Activated CD4-positive, alpha-beta T cell treated with anti-CD3 and anti-CD28 coated beads, Interleukin-2, amount 50 U/mL, for 4 hours (primary cell): Measurements from ENCODE around the gene SNX12.
A peak's percentile ranks its signal among the peaks of the same experiment; 100 is the strongest.

ENCODE experiments used
- DNase-seq, 2 experiments: peaks; one replicate each; pipeline ENCODE4 v3.0.0-alpha.2; 2020

Gene SNX12

GRCh38 chrX:71068044-71068918 lies at the start of gene SNX12:
TSS of gene SNX12 (minus strand) at chrX:71068334. CDS start at chrX:71068306, 28 bp downstream.
- DNase-seq, result peak; percentile 81 to 85

- DNase-seq, result no peak
Observed at GRCh38 chrX:71117358-71117757, 49.2 kb upstream of the SNX12 start.

- DNase-seq, result peak in 1 of 2 experiments; percentile 14
Observed at GRCh38 chrX:71111921-71112431, 43.8 kb upstream of the SNX12 start.

- DNase-seq, result peak; percentile 62 to 73
Observed at GRCh38 chrX:71111141-71111843, 43.2 kb upstream of the SNX12 start, which contains the start of gene IL2RG. TSS of gene IL2RG (minus strand) at chrX:71111577. CDS start at chrX:71111539, 38 bp downstream.

GRCh38 chrX:71109051-71109450 lies 40.9 kb upstream of the SNX12 start:
- DNase-seq, result no peak

- no peak for DNase-seq
Observed at GRCh38 chrX:71107762-71108360, 39.7 kb upstream of the SNX12 start.

GRCh38 chrX:71107245-71107644 lies 39.1 kb upstream of the SNX12 start:
- DNase-seq, result no peak

- DNase-seq, result no peak
Observed at GRCh38 chrX:71106427-71106826, 38.3 kb upstream of the SNX12 start, which contains the start of gene CXorf65. TSS of gene CXorf65 (minus strand) at chrX:71106740. CDS start at chrX:71106556, 184 bp downstream.

GRCh38 chrX:71105628-71106027 lies 37.5 kb upstream of the SNX12 start:
- no peak for DNase-seq

GRCh38 chrX:71103110-71103983 lies 35.2 kb upstream of the SNX12 start:
- peak in 1 of 2 experiments; percentile 37 for DNase-seq

- DNase-seq, result no peak
Observed at GRCh38 chrX:71102292-71102691, 34.2 kb upstream of the SNX12 start.

GRCh38 chrX:71100581-71101505 lies 32.7 kb upstream of the SNX12 start:
- no peak for DNase-seq

- DNase-seq, result no peak
Observed at GRCh38 chrX:71099736-71100135, 31.6 kb upstream of the SNX12 start.

GRCh38 chrX:71098951-71099506 lies 30.9 kb upstream of the SNX12 start:
- no peak for DNase-seq

GRCh38 chrX:71098302-71098701 lies 30.2 kb upstream of the SNX12 start:
- DNase-seq, result peak; percentile 73 to 75

GRCh38 chrX:71096760-71097032 lies 28.6 kb upstream of the SNX12 start:
- DNase-seq, result no peak

GRCh38 chrX:71095981-71096759 lies 28.0 kb upstream of the SNX12 start:
- DNase-seq, result no peak

- DNase-seq, result peak; percentile 83
Observed at GRCh38 chrX:71095555-71095980, 27.4 kb upstream of the SNX12 start, which contains the start of gene FOXO4. TSS of gene FOXO4 (plus strand) at chrX:71095851. CDS start at chrX:71096529, 678 bp downstream.

GRCh38 chrX:71095033-71095432 lies 26.9 kb upstream of the SNX12 start:
- DNase-seq, result no peak

- no peak for DNase-seq
Observed at GRCh38 chrX:71091263-71091662, 23.1 kb upstream of the SNX12 start.
